HepG2 (cell line): Measurements from ENCODE around the gene GSTM4.

Experiments
- FOXM1 ChIP-seq: sonication (generic); formaldehyde crosslinking; IDR thresholded peaks from 2 replicates; pipeline ENCODE4 v1.5.0; 2020; ENCODE audit warnings: missing genetic modification reagents
- MAF1 ChIP-seq: sonication (generic); formaldehyde crosslinking; IDR thresholded peaks from 2 replicates; pipeline ENCODE4 v1.5.0; 2020; ENCODE audit warnings: missing genetic modification reagents, borderline replicate concordance
- MXI1 ChIP-seq: IDR thresholded peaks from 3 replicates; pipeline ENCODE4 v1.6.1; 2012; ENCODE audit warnings: low read depth, low read length, inconsistent platforms, borderline replicate concordance
- SMARCE1 ChIP-seq: fragments of 450-650 bp; IDR thresholded peaks from 2 replicates; pipeline ENCODE4 v1.6.1; 2017; ENCODE audit warnings: borderline replicate concordance
- ZC3H4 ChIP-seq: sonication (generic); formaldehyde crosslinking; IDR thresholded peaks from 2 replicates; pipeline ENCODE4 v1.4.0; 2020; ENCODE audit warnings: missing genetic modification reagents, borderline replicate concordance
- ZNF225 ChIP-seq: sonication (generic); formaldehyde crosslinking; IDR thresholded peaks from 2 replicates; pipeline ENCODE4 v1.4.0; 2020; ENCODE audit warnings: mild to moderate bottlenecking, missing genetic modification reagents
- ZNF232 ChIP-seq: sonication (generic); formaldehyde crosslinking; IDR thresholded peaks from 2 replicates; pipeline ENCODE4 v1.4.0; 2020; ENCODE audit warnings: missing genetic modification reagents, borderline replicate concordance
- TF ChIP-seq, protein P1 (sequence below): sonication (generic); formaldehyde crosslinking; IDR thresholded peaks from 2 replicates; pipeline ENCODE4 v1.5.0; 2020; ENCODE audit warnings: mild to moderate bottlenecking, missing genetic modification reagents, moderate library complexity
- TF ChIP-seq, protein P2 (sequence below): sonication (generic); formaldehyde crosslinking; conservative IDR thresholded peaks from 2 replicates; pipeline ENCODE4 v1.4.0; 2020; ENCODE audit warnings: missing genetic modification reagents

DNA sequence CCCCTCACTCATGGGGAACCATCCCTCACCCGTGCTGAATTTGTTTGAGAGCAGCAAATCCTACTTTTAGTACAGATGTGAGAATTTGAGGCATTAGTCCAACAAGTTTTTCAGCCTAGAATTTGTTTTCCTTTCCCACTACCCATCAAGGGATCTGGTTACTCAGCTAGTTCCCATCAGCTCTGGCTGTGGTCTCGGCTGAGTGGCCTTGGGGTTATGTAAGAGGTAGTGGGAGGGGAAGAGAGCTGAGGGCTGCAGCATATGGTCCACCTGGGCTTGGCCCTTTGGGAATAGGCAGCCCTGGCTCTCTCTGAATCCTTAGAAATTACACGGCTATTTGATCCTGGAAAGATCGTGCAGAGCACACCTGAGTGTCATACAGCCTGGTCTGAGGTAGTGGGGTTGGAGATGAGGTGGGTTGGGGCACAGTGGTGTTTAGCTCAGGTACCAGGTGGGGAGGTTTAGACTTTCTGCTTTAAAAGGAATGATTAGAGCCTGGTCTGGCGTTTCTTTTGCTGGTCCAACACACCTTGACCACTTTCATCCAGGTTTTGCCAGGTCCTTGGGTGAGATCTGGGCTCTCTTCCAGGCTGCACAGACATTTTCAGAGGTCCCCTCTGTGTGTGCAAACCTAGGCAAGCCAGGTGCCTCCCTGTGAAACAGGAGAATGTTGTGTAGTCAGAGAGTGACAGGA is 4.2 kb downstream of the GSTM4 start:
- TF ChIP-seq MXI1 (no peak), ZNF232 (CRISPR knock-in tag) (no peak), SMARCE1 (no peak), ZC3H4 (CRISPR knock-in tag) (no peak), MAF1 (CRISPR knock-in tag) (no peak), FOXM1 (CRISPR knock-in tag) (no peak), ZNF225 (CRISPR knock-in tag) (no peak)
- TF ChIP-seq, protein P1, sequence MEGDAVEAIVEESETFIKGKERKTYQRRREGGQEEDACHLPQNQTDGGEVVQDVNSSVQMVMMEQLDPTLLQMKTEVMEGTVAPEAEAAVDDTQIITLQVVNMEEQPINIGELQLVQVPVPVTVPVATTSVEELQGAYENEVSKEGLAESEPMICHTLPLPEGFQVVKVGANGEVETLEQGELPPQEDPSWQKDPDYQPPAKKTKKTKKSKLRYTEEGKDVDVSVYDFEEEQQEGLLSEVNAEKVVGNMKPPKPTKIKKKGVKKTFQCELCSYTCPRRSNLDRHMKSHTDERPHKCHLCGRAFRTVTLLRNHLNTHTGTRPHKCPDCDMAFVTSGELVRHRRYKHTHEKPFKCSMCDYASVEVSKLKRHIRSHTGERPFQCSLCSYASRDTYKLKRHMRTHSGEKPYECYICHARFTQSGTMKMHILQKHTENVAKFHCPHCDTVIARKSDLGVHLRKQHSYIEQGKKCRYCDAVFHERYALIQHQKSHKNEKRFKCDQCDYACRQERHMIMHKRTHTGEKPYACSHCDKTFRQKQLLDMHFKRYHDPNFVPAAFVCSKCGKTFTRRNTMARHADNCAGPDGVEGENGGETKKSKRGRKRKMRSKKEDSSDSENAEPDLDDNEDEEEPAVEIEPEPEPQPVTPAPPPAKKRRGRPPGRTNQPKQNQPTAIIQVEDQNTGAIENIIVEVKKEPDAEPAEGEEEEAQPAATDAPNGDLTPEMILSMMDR (CRISPR knock-in tag) = no peak
- TF ChIP-seq, protein P2, sequence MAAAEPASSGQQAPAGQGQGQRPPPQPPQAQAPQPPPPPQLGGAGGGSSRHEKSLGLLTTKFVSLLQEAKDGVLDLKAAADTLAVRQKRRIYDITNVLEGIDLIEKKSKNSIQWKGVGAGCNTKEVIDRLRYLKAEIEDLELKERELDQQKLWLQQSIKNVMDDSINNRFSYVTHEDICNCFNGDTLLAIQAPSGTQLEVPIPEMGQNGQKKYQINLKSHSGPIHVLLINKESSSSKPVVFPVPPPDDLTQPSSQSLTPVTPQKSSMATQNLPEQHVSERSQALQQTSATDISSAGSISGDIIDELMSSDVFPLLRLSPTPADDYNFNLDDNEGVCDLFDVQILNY (CRISPR knock-in tag) = no peak
